ENCODE results near the gene CDKN1B.
"Not testable (repeated sequence)": the region's sequence is repeated elsewhere in the genome, so short reads cannot be mapped to it uniquely, and the experiment has no call there.

CDKN1B gene

GRCh38 chr12:12725086-12725955 is 8.2 kb downstream of the CDKN1B start:
- peak; percentile 79 to 92 for DNase-seq

DNA sequence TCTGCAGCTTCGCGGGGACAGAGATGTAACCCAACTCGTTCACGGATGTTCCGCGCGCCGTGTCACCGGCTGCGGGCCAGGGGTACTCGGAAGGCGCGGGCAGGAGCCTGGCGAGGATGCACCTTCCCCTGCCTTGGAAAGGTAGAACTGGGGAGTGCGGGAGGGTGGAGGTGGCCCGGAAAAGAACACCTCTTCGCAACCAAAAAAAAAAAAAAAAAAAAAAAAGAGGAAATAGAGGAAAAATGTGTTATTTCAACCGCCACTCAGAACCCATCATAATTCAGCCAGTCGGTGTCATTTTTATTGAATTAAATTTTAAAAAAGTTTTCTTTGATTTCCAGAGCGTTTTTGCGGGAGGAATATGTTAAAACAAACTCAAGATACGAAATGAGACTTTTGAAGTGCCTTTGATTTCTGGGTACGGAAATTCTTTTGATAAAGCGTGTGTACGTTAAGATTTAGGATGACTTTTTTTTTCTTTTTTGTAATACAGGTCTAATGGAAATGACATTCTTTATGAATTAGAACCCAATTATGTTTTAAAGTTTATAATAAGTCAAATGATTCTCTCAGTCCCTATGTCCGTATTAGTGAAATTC is 8.9 kb downstream of the CDKN1B start:
- DNase-seq: no peak

GRCh38 chr12:12726555-12727093 is 9.5 kb downstream of the CDKN1B start:
- no peak for DNase-seq

DNA sequence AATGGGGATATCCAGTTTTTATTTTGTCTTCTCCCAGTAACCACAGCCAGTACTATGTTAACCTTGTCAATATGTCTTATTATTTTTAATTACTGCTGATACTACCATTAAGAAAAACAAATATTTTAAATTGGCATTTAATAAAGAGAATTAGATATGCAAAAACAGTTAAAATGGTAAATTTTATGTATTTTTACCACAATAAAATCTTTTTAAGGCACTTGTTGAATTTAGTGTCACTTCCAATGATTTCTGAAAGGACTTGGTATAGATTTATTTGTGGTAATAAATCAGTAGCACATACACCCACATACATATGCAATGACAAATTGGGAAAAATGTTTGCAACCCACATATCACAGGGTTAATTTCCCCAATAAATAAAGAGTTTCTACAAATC is 14.0 kb downstream of the CDKN1B start:
- DNase-seq: no peak

- no peak for DNase-seq
These were observed 14.6 kb downstream of the CDKN1B start for GRCh38 chr12:12731785-12732184.

DNA sequence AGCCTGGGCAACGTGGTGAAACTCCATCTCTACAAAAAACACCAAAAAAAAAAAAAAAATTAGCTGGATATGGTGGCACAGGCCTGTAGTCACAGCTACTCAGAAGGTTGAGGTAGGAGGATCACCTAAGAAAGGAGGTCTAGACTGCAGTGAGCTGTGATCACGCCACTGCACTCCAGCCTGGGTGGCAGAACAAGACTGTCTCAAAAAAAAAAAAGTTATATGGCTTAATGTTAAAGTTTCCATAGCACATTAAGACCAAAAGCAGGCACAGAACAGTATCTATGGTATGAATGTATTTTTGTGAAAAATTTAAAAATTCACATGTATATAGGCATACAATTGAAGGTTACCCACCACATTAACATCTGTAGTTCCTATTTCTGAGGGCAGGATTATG is 15.9 kb downstream of the CDKN1B start:
- DNase-seq: no peak

DNA sequence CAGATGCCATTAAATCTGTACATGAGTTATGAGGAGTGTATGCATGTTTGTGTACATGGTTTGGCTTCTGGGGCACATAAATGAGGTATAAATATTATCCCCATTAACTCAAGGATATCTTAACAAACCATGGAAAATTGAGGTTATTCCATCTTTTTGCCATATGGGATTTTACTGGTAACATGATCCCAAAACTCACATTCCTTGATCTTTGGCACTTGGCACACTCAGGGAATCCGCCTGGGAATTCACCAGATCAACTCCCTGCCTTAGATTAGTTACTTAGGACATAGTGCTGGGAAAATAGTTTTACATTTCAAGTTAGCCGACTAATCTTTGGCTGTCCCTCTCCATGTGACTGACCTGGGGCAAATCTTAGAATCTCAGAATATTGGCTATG is 16.9 kb downstream of the CDKN1B start:
- no peak for DNase-seq

DNA sequence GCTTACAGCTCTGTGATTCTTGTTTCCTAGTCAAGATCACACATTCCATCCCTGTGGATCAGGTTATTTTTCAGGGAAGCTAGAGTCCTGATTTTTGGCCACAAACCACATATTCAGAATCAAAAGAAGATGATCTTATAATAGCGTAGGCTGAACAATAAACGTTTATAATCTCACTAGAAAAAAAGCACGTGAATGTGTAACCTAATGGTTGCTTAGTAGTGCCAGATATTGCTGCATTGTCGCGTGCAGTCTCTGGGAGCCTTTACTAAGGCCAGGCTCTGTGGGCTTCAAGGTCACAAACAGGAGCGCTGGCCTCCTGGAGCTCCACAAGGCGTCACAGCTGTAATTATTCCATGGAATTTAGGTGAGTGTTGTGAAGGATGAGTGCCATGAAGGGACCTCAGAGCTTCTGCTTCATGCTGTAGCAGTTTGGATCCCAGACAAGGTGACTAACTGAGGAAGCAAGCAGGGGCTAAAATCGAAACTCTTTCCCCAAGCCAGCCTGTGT is 17.4 kb downstream of the CDKN1B start:
- no peak for DNase-seq

GRCh38 chr12:12735301-12735700 is 18.1 kb downstream of the CDKN1B start:
- DNase-seq: no peak

- peak in 1 of 2 experiments; percentile 22 for DNase-seq
These were observed 19.9 kb downstream of the CDKN1B start for GRCh38 chr12:12736759-12737676.

DNA sequence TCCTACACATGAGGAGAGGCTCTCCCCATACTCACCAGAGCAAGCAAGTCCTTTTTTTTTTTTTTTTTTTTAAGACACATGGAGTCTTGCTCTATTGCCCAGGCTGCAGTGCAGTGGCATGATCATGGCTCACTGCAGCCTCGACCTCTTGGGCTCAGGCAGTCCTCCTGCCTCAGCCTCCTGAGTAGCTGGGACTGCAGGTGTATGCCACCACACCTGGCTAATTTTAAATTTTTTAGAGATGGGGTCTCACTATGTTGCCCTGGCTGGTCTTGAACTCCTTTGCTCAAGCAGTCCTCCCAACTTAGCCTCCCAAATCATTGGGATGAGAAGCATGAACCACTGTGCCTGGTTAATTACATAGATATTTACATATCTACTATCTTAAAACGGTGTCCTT is 21.0 kb downstream of the CDKN1B start:
- DNase-seq: not testable (repeated sequence)

- DNase-seq: no peak
These were observed 24.5 kb downstream of the CDKN1B start for GRCh38 chr12:12741660-12742059.

DNA sequence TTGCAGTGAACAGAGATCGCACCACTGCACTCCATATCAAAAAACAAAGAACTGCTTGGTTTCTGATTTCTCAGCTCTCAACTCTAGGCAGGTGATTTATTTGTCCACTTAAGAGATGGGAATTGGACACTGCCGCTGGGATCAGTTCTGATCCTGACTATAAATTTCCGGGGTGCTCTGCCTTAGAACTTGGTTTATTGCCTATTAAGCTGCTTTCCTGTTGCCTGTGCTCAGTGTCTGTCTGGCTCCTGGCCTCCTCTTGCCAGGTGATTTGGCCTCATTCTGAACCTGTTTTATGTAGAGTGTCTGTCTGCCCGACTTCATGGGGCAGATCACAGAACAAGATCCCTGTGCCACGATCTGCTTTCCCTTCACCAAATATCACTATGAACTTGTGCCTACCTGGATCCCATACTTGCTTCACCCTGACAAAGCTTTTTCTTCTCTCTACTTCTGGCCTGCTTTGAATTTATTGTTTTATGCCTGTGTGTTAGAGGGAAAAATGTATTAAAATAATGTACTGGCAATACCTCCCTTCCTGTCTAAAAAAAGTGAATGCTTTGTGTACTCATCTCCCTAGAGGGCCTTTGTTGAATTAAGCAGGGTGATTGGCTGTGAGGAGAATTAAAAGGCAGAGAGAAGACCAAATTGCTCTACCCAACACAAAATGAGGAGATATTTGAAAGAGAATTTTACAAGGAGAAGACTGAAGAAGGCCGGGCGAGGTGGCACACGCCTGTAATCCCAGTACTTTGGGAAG is 27.6 kb downstream of the CDKN1B start:
- no peak for DNase-seq

- DNase-seq: no peak
These were observed 28.5 kb downstream of the CDKN1B start for GRCh38 chr12:12745576-12746211.

- no peak for DNase-seq
These were observed 30.1 kb downstream of the CDKN1B start for GRCh38 chr12:12747278-12747677.

- DNase-seq: no peak
These were observed 30.9 kb downstream of the CDKN1B start for GRCh38 chr12:12748044-12748443.

- no peak for DNase-seq
These were observed 32.3 kb downstream of the CDKN1B start for GRCh38 chr12:12749433-12749832.

GRCh38 chr12:12755923-12756322 is 38.8 kb downstream of the CDKN1B start:
- no peak for DNase-seq

DNA sequence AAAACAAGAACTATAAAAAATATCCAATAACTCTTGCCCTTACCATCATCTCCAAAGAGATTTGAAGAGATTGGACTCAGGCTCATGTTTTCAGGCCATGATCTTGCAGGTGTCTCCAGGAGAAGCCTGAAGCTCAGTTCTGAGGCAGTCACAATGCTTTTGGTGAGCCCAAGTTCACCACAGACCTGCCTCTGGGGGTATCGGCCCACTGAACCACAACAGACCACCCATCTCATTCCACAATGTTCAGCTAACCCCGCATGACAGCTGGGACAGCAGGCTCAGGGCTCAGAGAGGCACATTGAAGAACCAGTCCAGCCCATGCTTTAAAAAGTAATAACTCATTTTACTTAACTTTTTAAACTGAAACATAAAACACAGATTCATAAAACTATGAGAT is 40.0 kb downstream of the CDKN1B start:
- DNase-seq: no peak

DNA sequence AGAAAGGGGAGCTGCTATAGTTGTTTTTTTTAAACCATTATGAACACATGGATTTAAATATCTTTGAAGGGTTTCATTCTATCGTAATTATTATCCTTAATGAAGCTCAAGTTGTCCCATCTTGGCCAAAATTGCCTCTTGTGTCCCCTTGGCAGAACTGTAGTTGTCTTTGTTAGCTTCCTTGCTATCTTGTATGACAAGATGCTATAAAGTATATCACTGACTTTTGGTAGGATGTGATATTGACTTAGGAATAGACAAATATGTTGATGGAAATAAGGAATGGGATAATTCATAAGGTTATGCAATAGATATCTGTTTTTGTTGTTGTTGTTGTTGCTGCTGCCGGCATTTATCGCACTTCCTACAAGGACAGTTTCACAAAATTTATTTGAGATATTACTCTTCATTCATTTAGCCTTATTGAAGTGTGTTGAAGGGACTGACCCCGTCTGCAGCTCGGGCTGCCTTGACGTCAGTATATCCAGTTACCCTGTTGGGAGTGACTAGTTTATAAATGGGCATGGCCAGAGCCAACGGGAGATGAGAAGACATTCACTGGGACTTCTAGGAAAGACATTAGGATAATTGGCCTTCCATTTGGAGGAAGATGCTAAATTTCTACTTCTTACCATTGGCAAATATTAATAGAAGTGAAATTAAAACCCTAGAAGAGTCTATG is 42.2 kb downstream of the CDKN1B start:
- no peak for DNase-seq

- DNase-seq: no peak
These were observed 47.7 kb downstream of the CDKN1B start for GRCh38 chr12:12764824-12765223.
